Fibroblast of the aortic adventitia (primary cell): Measurements from ENCODE around the gene ST6GALNAC3. TPM values are rescaled to one million over a fixed set of nuclear protein-coding genes. Genes with fewer than 3 reads are reported as not detected.

Experiments used
- DNase-seq: peaks from one replicate; pipeline ENCODE4 v3.0.0-alpha.2; 2010; ENCODE audit warnings: low read depth
- H3K4me3 ChIP-seq: 2 replicates; pipeline ENCODE4 v1.5.1; 2011; ENCODE audit warnings: low read depth, mild to moderate bottlenecking, control low read depth, low read length, moderate library complexity
- CTCF ChIP-seq: IDR thresholded peaks from 2 replicates; pipeline ENCODE4 v1.5.1; 2011; ENCODE audit warnings: mild to moderate bottlenecking, low read length, control low read depth, inconsistent platforms; ENCODE audit not compliant: insufficient read depth
- total RNA-seq: library from RNA; depleted of rRNA; stranded (reverse); fragments of >200 nt; gene quantifications from 2 replicates; pipeline ENCODE4 v1.2.3, GENCODE V29; 2012; ENCODE audit warnings: low replicate concordance

ST6GALNAC3 gene
- total RNA-seq, 1 donor: 3.1 TPM

GRCh38 chr1:76210160-76210559 is 135.6 kb downstream of the ST6GALNAC3 start:
- no peak for DNase-seq
- no peak overlapping the region for H3K4me3 ChIP-seq
- no peak for TF ChIP-seq CTCF

DNA sequence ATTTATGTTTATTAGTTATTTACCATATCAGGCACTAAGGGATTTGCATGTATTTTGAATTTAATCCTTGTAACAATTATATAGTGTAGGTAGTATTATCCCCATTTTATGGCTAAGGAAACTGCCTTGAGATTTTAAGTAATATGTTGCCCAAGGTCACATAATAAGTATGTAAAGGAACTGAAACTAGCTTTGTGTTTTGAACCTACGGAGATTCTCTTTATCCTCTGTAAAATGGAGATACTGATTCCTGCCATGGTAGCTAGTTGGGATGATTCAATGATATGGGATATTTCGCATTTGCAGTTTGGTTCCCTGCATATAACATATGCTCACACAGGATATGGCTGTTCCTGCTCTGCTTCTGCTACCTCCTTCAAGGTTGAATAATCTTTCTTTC is 144.3 kb downstream of the ST6GALNAC3 start:
- H3K4me3 ChIP-seq: no peak overlapping the region
- no peak for DNase-seq
- TF ChIP-seq CTCF: no peak

DNA sequence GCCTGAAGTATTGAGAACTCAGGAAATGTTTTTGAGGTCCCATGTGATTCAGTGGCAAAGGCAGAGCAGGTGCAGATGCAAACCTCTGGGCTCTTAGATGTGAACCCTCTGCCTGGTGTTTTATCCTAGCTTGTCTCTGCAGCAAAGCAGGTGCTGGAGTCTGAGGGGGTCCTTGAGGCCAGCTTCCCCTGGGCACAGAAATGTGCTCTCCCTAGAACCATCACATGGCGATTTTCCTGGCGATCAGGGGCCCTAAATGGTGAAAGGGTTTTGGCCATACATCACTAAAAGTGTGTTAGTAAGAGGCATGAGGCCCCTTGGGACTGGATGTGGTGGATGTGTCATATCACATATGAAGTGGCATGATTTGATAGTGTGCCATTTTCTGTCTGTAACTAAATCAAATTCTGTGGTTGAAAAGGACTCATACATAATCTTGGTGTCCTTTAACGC is 144.8 kb downstream of the ST6GALNAC3 start:
- TF ChIP-seq CTCF: no peak
- no peak overlapping the region for H3K4me3 ChIP-seq
- no peak for DNase-seq

- no peak for TF ChIP-seq CTCF
- no peak for DNase-seq
- no peak overlapping the region for H3K4me3 ChIP-seq
These were observed 150.2 kb downstream of the ST6GALNAC3 start for GRCh38 chr1:76224752-76225151.

- no peak overlapping the region for H3K4me3 ChIP-seq
- no peak for TF ChIP-seq CTCF
- DNase-seq: no peak
These were observed 151.0 kb downstream of the ST6GALNAC3 start for GRCh38 chr1:76225526-76225925.

GRCh38 chr1:76227621-76228020 is 153.1 kb downstream of the ST6GALNAC3 start:
- TF ChIP-seq CTCF: no peak
- H3K4me3 ChIP-seq: no peak overlapping the region
- no peak for DNase-seq

DNA sequence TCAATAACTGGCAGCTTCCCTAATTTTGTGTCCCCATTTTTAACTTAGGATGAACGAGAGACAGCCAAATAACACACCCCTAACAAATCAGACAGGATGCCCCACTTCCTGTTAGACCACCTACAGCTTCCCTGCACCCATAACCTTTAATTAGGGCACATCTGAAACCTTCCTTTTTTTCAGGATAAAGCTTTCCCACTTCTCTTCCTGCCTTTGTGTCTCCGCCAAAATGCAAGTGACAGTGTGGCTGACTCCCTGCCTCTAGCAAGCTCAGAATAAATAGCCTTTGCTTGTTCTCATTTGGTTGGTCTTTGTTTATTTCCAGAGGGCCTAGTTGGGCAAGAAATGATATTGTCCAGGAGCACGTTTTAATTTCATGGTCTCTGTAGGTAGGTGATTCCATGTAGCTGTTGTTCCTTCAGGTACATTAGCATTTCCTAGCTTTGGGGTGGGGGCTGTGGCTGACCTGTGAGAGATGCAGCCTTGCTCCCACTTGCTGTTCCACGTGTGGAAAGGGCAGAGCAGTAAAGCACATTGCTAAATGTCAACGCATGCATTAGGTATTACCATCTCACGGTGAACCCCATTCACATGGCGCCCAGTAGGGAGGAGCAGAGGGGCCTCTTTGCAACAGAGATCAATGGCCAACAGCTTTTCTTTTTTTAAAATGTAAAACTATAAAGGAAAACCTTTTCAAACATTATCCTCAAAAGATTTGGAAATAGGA is 154.9 kb downstream of the ST6GALNAC3 start:
- H3K4me3 ChIP-seq: no peak overlapping the region
- no peak for TF ChIP-seq CTCF
- DNase-seq: no peak
